Measurements from ENCODE around the gene C4B.

The C4B gene

DNA sequence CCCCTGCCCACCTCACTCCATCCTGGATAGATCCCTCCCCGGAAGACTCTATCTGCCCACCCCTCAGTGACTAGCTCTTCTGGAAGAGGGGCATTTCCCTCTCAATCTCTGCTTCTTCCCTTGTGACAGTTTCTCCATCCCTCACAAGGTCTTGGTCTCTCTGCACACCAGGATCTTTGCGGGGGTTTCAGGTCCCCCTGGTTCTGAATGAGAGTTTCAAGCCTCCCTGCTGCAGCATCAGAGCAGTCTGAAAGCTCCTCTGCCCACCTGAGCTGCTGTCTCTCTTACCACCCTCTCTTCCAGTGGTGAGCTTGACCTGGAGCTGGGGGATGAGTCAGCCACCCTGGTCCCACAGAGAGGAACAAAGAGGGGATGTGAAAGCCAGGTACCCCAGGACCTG lies 70.2 kb downstream of the C4B start:
- no peak for DNase-seq

Data from suppressor macrophage treated with lipopolysaccharide for 1 hour (primary cell).